Neuron (in vitro differentiated cells): ENCODE measurements around the gene TBC1D17.

ENCODE experiments used
- H2AFZ ChIP-seq: one replicate; pipeline ENCODE4 v1.6.1; 2013; ENCODE audit warnings: low read depth, mild to moderate bottlenecking, inconsistent platforms, low read length, moderate library complexity
- H3K27me3 ChIP-seq: one replicate; pipeline ENCODE4 v1.6.1; 2013; ENCODE audit warnings: low read length; ENCODE audit not compliant: insufficient read depth
- H3K36me3 ChIP-seq: one replicate; pipeline ENCODE4 v1.6.1; 2013; ENCODE audit warnings: low read length; ENCODE audit not compliant: insufficient read depth
- H3K4me1 ChIP-seq: one replicate; pipeline ENCODE4 v1.6.1; 2013; ENCODE audit warnings: low read length; ENCODE audit not compliant: insufficient read depth
- H3K4me3 ChIP-seq: 2 replicates; pipeline ENCODE4 v1.5.1; 2013; ENCODE audit warnings: mild to moderate bottlenecking, low read length, moderate library complexity
- H3K9me3 ChIP-seq: one replicate; pipeline ENCODE4 v1.6.1; 2013; ENCODE audit warnings: low read length

Gene TBC1D17

GRCh38 chr19:49851456-49852259, 25.8 kb upstream of the TBC1D17 start:
- Histone ChIP-seq H3K36me3 (peaks cover 40% of the 10 kb centered on the region), H3K4me1 (peaks cover 18% of the 10 kb centered on the region)

GRCh38 chr19:49852631-49853126, 24.8 kb upstream of the TBC1D17 start:
- Histone ChIP-seq H3K36me3 (peaks cover 50% of the 10 kb centered on the region), H3K27me3 (no peaks in the 10 kb centered on the region), H2AFZ (no peak overlapping the region), H3K4me3 (peak overlapping the region; percentile 99), H3K9me3 (peaks cover 4% of the 10 kb centered on the region), H3K4me1 (peaks cover 18% of the 10 kb centered on the region)

More at GRCh38 chr19:49851456-49852259, 25.8 kb upstream of the TBC1D17 start:
- Histone ChIP-seq H3K27me3 (no peaks in the 10 kb centered on the region), H2AFZ (no peak overlapping the region), H3K9me3 (peaks cover 4% of the 10 kb centered on the region), H3K4me3 (peak overlapping the region; percentile 99)

- H2AFZ ChIP-seq: no peak overlapping the region
- H3K9me3 ChIP-seq: peaks cover 3% of the 10 kb centered on the region
- H3K36me3 ChIP-seq: peaks cover 61% of the 10 kb centered on the region
- no peaks in the 10 kb centered on the region for H3K27me3 ChIP-seq
- no peak overlapping the region for H3K4me3 ChIP-seq
- H3K4me1 ChIP-seq: peaks cover 18% of the 10 kb centered on the region
Measured at GRCh38 chr19:49853852-49854377, 23.6 kb upstream of the TBC1D17 start.

- Histone ChIP-seq H2AFZ (no peak overlapping the region), H3K9me3 (no peaks in the 10 kb centered on the region), H3K4me1 (peaks cover 18% of the 10 kb centered on the region), H3K36me3 (peaks cover 59% of the 10 kb centered on the region), H3K4me3 (no peak overlapping the region), H3K27me3 (no peaks in the 10 kb centered on the region)
Measured at GRCh38 chr19:49854378-49855263, 22.9 kb upstream of the TBC1D17 start.

- no peak overlapping the region for H3K4me3 ChIP-seq
- H3K36me3 ChIP-seq: peaks cover 66% of the 10 kb centered on the region
- no peaks in the 10 kb centered on the region for H3K9me3 ChIP-seq
- H3K27me3 ChIP-seq: no peaks in the 10 kb centered on the region
- H2AFZ ChIP-seq: no peak overlapping the region
- H3K4me1 ChIP-seq: peaks cover 14% of the 10 kb centered on the region
Measured at GRCh38 chr19:49855277-49855675, 22.2 kb upstream of the TBC1D17 start.

- Histone ChIP-seq H3K4me1 (peaks cover 13% of the 10 kb centered on the region), H3K36me3 (peaks cover 72% of the 10 kb centered on the region), H3K9me3 (no peaks in the 10 kb centered on the region), H3K27me3 (no peaks in the 10 kb centered on the region), H2AFZ (no peak overlapping the region), H3K4me3 (no peak overlapping the region)
Measured at GRCh38 chr19:49855676-49856573, 21.6 kb upstream of the TBC1D17 start.

GRCh38 chr19:49856574-49857021, 20.9 kb upstream of the TBC1D17 start:
- Histone ChIP-seq H3K36me3 (peaks cover 79% of the 10 kb centered on the region), H3K9me3 (no peaks in the 10 kb centered on the region), H3K27me3 (no peaks in the 10 kb centered on the region), H2AFZ (no peak overlapping the region), H3K4me3 (no peak overlapping the region), H3K4me1 (peaks cover 13% of the 10 kb centered on the region)

GRCh38 chr19:49857061-49857837, 20.3 kb upstream of the TBC1D17 start:
- H3K36me3 ChIP-seq: peaks cover 83% of the 10 kb centered on the region
- no peaks in the 10 kb centered on the region for H3K9me3 ChIP-seq
- H3K4me3 ChIP-seq: no peak overlapping the region
- no peak overlapping the region for H2AFZ ChIP-seq
- no peaks in the 10 kb centered on the region for H3K27me3 ChIP-seq
- peaks cover 9% of the 10 kb centered on the region for H3K4me1 ChIP-seq

GRCh38 chr19:49857838-49858087, 19.7 kb upstream of the TBC1D17 start:
- Histone ChIP-seq H3K4me1 (peaks cover 4% of the 10 kb centered on the region), H3K27me3 (no peaks in the 10 kb centered on the region), H3K36me3 (peaks cover 82% of the 10 kb centered on the region), H2AFZ (no peak overlapping the region), H3K4me3 (no peak overlapping the region), H3K9me3 (no peaks in the 10 kb centered on the region)

- H3K27me3 ChIP-seq: no peaks in the 10 kb centered on the region
- no peak overlapping the region for H3K4me3 ChIP-seq
- no peaks in the 10 kb centered on the region for H3K9me3 ChIP-seq
- H2AFZ ChIP-seq: no peak overlapping the region
- H3K4me1 ChIP-seq: no peaks in the 10 kb centered on the region
- H3K36me3 ChIP-seq: peaks cover 84% of the 10 kb centered on the region
Measured at GRCh38 chr19:49858088-49858985, 19.2 kb upstream of the TBC1D17 start.

- Histone ChIP-seq H3K4me3 (no peak overlapping the region), H2AFZ (no peak overlapping the region), H3K9me3 (no peaks in the 10 kb centered on the region), H3K27me3 (no peaks in the 10 kb centered on the region), H3K36me3 (peaks cover 88% of the 10 kb centered on the region), H3K4me1 (no peaks in the 10 kb centered on the region)
Measured at GRCh38 chr19:49859682-49860335, 17.7 kb upstream of the TBC1D17 start.
